Measurements from ENCODE around the gene CACTIN.

DNA sequence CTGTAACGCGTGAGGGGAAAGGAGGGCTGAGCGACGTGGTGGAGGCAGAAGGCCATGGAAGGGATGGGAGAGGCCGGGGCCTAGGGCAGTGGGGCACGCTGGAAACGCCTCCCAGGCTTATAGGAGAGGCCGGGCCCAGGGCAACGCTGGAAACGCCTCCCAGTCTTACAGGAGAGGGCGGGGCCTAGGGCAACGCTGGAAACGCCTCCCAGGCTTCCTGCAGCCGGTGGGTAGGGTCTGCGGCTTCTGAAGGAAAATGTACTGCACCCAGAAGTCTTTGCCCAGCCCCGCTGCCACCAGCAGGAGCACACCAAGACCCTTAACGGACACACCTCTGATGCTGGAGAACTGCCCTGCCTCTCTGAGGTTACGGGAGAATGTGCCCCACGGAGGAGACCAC lies 9.1 kb downstream of the CACTIN start:
- TF ChIP-seq, protein P1, sequence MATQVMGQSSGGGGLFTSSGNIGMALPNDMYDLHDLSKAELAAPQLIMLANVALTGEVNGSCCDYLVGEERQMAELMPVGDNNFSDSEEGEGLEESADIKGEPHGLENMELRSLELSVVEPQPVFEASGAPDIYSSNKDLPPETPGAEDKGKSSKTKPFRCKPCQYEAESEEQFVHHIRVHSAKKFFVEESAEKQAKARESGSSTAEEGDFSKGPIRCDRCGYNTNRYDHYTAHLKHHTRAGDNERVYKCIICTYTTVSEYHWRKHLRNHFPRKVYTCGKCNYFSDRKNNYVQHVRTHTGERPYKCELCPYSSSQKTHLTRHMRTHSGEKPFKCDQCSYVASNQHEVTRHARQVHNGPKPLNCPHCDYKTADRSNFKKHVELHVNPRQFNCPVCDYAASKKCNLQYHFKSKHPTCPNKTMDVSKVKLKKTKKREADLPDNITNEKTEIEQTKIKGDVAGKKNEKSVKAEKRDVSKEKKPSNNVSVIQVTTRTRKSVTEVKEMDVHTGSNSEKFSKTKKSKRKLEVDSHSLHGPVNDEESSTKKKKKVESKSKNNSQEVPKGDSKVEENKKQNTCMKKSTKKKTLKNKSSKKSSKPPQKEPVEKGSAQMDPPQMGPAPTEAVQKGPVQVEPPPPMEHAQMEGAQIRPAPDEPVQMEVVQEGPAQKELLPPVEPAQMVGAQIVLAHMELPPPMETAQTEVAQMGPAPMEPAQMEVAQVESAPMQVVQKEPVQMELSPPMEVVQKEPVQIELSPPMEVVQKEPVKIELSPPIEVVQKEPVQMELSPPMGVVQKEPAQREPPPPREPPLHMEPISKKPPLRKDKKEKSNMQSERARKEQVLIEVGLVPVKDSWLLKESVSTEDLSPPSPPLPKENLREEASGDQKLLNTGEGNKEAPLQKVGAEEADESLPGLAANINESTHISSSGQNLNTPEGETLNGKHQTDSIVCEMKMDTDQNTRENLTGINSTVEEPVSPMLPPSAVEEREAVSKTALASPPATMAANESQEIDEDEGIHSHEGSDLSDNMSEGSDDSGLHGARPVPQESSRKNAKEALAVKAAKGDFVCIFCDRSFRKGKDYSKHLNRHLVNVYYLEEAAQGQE (IDR thresholded peaks at IDR 0.05; ENCODE audit: low read depth): no peak
- TF ChIP-seq, protein P2, sequence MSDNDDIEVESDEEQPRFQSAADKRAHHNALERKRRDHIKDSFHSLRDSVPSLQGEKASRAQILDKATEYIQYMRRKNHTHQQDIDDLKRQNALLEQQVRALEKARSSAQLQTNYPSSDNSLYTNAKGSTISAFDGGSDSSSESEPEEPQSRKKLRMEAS (IDR thresholded peaks at IDR 0.05): no peak
- TF ChIP-seq EGR1 (IDR thresholded peaks at IDR 0.05) (no peak), CREB1 (IDR thresholded peaks at IDR 0.05; ENCODE audit: low read depth) (no peak), YY1 (IDR thresholded peaks at IDR 0.05; ENCODE audit: low read depth) (no peak), RAD21 (IDR thresholded peaks at IDR 0.05; ENCODE audit: low read depth) (no peak), TAF1 (IDR thresholded peaks at IDR 0.05; ENCODE audit: low read depth) (no peak), EP300 (IDR thresholded peaks at IDR 0.05; ENCODE audit: borderline replicate concordance) (no peak), TEAD4 (IDR thresholded peaks at IDR 0.05) (no peak), FOXM1 (IDR thresholded peaks at IDR 0.05; ENCODE audit: borderline replicate concordance, low read depth) (no peak), CEBPB (IDR thresholded peaks at IDR 0.05) (no peak)
- TF ChIP-seq, protein P3, sequence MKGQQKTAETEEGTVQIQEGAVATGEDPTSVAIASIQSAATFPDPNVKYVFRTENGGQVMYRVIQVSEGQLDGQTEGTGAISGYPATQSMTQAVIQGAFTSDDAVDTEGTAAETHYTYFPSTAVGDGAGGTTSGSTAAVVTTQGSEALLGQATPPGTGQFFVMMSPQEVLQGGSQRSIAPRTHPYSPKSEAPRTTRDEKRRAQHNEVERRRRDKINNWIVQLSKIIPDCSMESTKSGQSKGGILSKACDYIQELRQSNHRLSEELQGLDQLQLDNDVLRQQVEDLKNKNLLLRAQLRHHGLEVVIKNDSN (IDR thresholded peaks at IDR 0.05): no peak

Data from Ishikawa (cell line).